Measurements from ENCODE around the gene AP1S2.
A peak's percentile ranks its signal among the peaks of the same experiment; 100 is the strongest.
"Not testable (repeated sequence)": the region's sequence is repeated elsewhere in the genome, so short reads cannot be mapped to it uniquely, and the experiment has no call there.

The AP1S2 gene

DNA sequence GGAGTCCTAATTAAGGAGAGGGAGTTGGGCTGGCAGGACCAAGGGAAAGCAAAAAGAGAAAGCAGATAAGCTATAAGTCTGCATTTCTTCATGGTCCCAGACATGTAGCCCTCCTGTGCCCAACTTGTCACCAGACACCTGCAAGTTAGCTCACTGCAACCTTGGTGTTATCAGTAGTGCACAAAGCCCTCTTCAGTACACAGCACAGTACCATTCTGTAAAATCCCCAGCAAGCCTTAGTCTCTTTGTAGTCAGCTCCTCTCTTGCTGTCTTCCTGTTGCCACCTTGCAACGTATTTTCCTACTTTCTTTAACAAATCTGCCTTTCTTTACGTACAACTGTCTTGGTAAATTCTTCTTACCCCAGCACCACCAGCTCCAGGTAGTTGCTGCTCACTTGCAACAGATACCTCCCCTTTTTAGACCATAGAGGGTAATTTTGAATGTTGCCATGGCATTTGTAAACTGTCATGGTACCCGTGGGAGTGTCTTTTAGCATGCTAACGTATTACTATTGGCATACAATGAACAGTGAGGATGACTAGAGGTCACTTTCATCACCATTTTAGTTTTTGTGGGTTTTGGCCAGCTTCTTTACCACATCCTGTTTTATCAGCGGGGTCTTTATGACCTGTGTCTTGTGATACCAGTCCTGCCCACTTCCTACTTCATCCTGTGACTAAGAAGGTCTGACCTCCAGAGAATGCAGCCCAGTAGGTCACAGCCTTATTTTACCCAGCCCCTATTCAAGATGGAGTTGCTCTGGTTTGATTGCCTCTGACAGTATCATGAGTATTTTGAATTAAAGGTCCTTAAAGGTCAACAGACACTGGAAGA, 28.3 kb upstream of the AP1S2 start:
- TF ChIP-seq, protein P1, sequence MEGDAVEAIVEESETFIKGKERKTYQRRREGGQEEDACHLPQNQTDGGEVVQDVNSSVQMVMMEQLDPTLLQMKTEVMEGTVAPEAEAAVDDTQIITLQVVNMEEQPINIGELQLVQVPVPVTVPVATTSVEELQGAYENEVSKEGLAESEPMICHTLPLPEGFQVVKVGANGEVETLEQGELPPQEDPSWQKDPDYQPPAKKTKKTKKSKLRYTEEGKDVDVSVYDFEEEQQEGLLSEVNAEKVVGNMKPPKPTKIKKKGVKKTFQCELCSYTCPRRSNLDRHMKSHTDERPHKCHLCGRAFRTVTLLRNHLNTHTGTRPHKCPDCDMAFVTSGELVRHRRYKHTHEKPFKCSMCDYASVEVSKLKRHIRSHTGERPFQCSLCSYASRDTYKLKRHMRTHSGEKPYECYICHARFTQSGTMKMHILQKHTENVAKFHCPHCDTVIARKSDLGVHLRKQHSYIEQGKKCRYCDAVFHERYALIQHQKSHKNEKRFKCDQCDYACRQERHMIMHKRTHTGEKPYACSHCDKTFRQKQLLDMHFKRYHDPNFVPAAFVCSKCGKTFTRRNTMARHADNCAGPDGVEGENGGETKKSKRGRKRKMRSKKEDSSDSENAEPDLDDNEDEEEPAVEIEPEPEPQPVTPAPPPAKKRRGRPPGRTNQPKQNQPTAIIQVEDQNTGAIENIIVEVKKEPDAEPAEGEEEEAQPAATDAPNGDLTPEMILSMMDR (IDR thresholded peaks at IDR 0.05; ENCODE audit: low read length, missing control alignments), result no peak
- H3K4me3 ChIP-seq (replicated peaks; ENCODE audit: low read depth, low read length), result no peak overlapping the region
- DNase-seq (ENCODE audit: low read depth), result peak; percentile 36

DNA sequence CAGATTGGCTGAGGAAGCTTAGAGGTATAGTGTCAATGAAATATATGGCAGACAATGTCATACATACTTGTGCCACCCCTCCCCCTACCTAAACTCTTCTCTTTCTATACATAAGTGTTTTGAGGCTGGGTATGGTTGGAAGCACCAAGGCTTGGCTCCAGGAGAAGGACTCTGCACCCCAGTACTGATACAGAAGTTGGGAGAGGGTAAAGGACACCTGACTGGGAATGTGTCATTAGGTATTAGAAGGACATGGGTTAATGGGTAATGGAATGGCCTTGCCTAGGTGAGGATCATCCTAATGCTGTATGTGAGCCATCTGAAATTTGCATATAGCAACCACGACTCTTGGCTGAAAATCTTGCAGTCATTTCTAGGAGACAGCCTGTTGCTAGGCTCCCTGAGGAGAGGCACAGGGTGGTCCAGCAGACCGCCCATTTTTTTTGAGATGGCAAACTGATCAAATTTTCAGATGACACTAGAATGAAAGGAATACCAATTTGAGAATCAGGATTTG, 26.8 kb upstream of the AP1S2 start:
- DNase-seq (ENCODE audit: low read depth), result no peak
- TF ChIP-seq, protein P1 (IDR thresholded peaks at IDR 0.05; ENCODE audit: low read length, missing control alignments), result no peak
- H3K4me3 ChIP-seq (replicated peaks; ENCODE audit: low read depth, low read length), result no peak overlapping the region

DNA sequence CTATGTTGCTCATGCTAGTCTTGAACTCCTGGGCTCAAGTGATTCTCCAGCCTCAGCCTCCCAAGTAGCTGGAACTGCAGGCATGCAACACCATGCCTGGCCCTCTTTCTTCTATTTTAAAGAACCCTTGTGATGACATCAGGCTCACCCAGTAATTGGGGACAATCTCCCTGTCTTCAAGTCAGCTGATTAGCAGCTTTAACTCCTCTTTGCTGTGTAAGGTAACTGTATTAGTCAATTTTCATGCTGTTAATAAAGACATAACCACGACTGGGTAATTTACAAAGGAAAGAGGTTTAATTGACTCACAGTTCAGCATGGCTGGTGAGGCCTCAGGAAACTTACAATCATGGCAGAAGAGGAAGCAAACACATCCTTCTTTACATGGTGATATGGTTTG, 23.3 kb upstream of the AP1S2 start:
- not testable (repeated sequence) for DNase-seq (ENCODE audit: low read depth); H3K4me3 ChIP-seq (replicated peaks; ENCODE audit: low read depth, low read length)

DNA sequence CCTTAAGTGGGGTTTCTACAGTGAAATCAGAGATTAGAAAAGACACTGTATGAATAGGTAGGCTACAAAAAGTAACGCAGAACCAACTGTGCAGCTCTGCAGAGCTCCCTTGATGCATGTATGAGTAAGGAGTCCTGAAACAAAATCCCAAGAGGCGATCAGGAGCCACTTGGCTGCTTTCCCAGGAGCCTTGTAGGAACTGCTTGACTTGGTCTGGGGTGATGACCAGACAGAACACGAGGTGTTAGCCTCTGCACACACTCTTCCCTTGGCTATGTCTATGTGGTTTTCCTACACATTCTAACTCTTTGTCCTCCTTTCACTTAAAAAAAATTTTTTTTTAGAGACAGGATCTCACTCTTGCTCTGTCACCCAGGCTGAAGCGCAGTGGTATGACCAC, 22.8 kb upstream of the AP1S2 start:
- DNase-seq (ENCODE audit: low read depth), result peak; percentile 61
- TF ChIP-seq, protein P1 (IDR thresholded peaks at IDR 0.05; ENCODE audit: low read length, missing control alignments), result no peak
- no peak overlapping the region for H3K4me3 ChIP-seq (replicated peaks; ENCODE audit: low read depth, low read length)

DNA sequence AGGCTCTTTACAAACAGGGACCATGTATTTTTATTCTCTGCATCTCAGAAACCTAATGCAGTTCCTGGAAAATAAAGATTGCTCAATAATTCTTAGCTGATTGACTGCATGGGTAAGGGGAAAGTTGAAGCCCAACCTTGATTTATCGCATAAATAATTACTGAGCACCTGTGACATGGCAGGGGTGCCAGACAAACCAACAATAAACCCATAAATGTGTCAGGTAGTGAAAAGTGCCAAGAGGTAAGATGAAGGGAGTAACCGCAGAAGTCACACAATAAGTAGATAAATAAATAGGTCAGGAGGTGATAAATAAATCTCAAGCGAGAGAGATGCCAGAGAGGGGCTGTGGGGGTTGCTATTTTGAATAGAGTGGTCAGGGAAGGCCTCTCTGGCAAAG, 20.1 kb upstream of the AP1S2 start:
- no peak overlapping the region for H3K4me3 ChIP-seq (replicated peaks; ENCODE audit: low read depth, low read length)
- TF ChIP-seq, protein P1 (IDR thresholded peaks at IDR 0.05; ENCODE audit: low read length, missing control alignments), result no peak
- DNase-seq (ENCODE audit: low read depth), result no peak

DNA sequence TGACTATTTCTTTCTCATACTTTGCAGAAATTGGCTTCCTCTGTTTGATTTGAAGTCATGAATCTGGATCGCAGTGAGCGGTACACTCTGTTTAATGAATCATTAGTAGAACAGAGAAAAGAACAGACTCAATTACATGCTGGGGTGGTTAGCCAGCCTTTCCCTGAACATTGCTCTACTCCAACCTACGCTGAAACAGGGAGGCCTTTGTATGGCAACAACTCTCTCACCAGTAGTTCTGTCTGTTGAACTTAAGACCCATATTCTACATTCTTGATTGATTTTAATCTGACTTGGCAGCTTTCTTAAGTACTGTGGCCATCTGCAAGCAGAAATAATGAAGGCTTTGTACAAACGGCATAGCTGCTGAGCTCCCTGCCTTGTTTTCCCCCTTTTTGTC, 19.0 kb upstream of the AP1S2 start:
- H3K4me3 ChIP-seq (replicated peaks; ENCODE audit: low read depth, low read length), result no peak overlapping the region
- no peak for DNase-seq (ENCODE audit: low read depth)
- TF ChIP-seq, protein P1 (IDR thresholded peaks at IDR 0.05; ENCODE audit: low read length, missing control alignments), result no peak

DNA sequence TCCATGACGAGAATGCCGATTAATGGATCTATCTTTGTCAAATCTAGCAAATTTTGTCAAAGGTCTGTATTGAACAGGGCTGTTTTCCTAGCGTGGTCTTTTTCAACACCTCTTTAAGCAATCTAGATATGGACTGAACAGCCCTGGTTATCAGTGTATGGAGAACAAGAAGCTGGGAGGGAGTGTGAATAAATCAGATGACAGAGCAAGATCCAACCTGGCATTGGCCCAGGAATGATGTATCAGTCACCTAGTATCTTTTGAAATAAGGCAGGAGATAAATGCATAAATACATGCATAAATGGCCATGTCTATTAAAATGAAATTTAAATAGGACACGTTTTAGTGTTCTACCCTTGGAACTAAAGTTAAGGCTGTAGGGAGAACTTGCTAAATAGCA, 15.7 kb upstream of the AP1S2 start:
- TF ChIP-seq, protein P1 (IDR thresholded peaks at IDR 0.05; ENCODE audit: low read length, missing control alignments), result no peak
- H3K4me3 ChIP-seq (replicated peaks; ENCODE audit: low read depth, low read length), result no peak overlapping the region
- DNase-seq (ENCODE audit: low read depth), result no peak

Data from fibroblast of pulmonary artery (primary cell).